GM12878 (cell line): ENCODE results near the gene USB1. TPM values are rescaled to one million over a fixed set of nuclear protein-coding genes. Genes with fewer than 3 reads are reported as not detected.
A peak's percentile ranks its signal among the peaks of the same experiment; 100 is the strongest.

Experiments used
- ATF7 ChIP-seq: fragments of 450-650 bp; IDR thresholded peaks from 2 replicates; pipeline ENCODE4 v1.6.1; 2016; ENCODE audit warnings: low read depth, mild to moderate bottlenecking
- BMI1 ChIP-seq: fragments of 450-650 bp; IDR thresholded peaks from 2 replicates; pipeline ENCODE4 v1.6.1; 2016; ENCODE audit warnings: mild to moderate bottlenecking, moderate library complexity, borderline replicate concordance
- BRCA1 ChIP-seq: IDR thresholded peaks from 2 replicates; pipeline ENCODE4 v1.6.1; 2011; ENCODE audit warnings: low read depth, low read length, improper control_type of control experiment
- CTCF ChIP-seq, 3 experiments: IDR thresholded peaks in 2 of 3; conservative IDR thresholded peaks in 1 of 3; 2 replicates each; pipeline ENCODE4 v1.5.1; 2011; ENCODE audit warnings: low read depth in 3 of 3, low read length in 3 of 3, mild to moderate bottlenecking in 3 of 3, control low read depth in 2 of 3, moderate library complexity in 2 of 3, inconsistent platforms in 1 of 3, mixed read lengths in 1 of 3; ENCODE audit not compliant: control insufficient read depth in 2 of 3, insufficient read depth in 1 of 3; ENCODE audit errors: extremely low read depth in 1 of 3
- E2F4 ChIP-seq: IDR thresholded peaks from 2 replicates; pipeline ENCODE4 v1.6.1; 2012; ENCODE audit warnings: low read depth, low read length, improper control_type of control experiment
- E4F1 ChIP-seq: fragments of 450-650 bp; IDR thresholded peaks from 2 replicates; pipeline ENCODE4 v1.6.1; 2018; ENCODE audit warnings: borderline replicate concordance, mild to moderate bottlenecking; ENCODE audit not compliant: partially characterized antibody
- EP300 ChIP-seq, 2 experiments: fragments of 150-350 bp in 1 of 2; IDR thresholded peaks; 2 replicates each; pipeline ENCODE4 v1.6.1; 2011 to 2012; ENCODE audit warnings: low read depth in 2 of 2, low read length in 2 of 2, borderline replicate concordance in 1 of 2, improper control_type of control experiment in 1 of 2, inconsistent platforms in 1 of 2; ENCODE audit not compliant: control insufficient read depth in 1 of 2
- HCFC1 ChIP-seq: fragments of 150-350 bp; IDR thresholded peaks from 2 replicates; pipeline ENCODE4 v1.6.1; 2014; ENCODE audit warnings: low read length
- KDM1A ChIP-seq: fragments of 200-600 bp; sonication (generic); IDR thresholded peaks from 2 replicates; pipeline ENCODE4 v1.6.1; 2016; ENCODE audit warnings: borderline replicate concordance
- NFYB ChIP-seq: IDR thresholded peaks from 2 replicates; pipeline ENCODE4 v1.6.1; 2011; ENCODE audit warnings: low read depth, mild to moderate bottlenecking, low read length, improper control_type of control experiment, moderate library complexity; ENCODE audit not compliant: insufficient read depth
- NRF1 ChIP-seq: conservative IDR thresholded peaks from 2 replicates; pipeline ENCODE4 v1.6.1; 2011; ENCODE audit warnings: mild to moderate bottlenecking, low read depth, low read length, improper control_type of control experiment
- PRDM15 ChIP-seq: fragments of 450-650 bp; formaldehyde crosslinking; IDR thresholded peaks from 2 replicates; pipeline ENCODE4 v1.4.0; 2020; ENCODE audit warnings: mild to moderate bottlenecking, moderate library complexity
- RCOR1 ChIP-seq: conservative IDR thresholded peaks from 2 replicates; pipeline ENCODE4 v1.6.1; 2012; ENCODE audit warnings: low read depth, low read length, improper control_type of control experiment
- SIN3A ChIP-seq: IDR thresholded peaks from 2 replicates; pipeline ENCODE4 v1.6.1; 2012; ENCODE audit warnings: low read depth, low read length, improper control_type of control experiment
- SMAD1 ChIP-seq: fragments of 450-650 bp; IDR thresholded peaks from 2 replicates; pipeline ENCODE4 v1.6.1; 2018; ENCODE audit warnings: mild to moderate bottlenecking, low read depth; ENCODE audit not compliant: partially characterized antibody
- SMAD5 ChIP-seq: IDR thresholded peaks from 2 replicates; pipeline ENCODE4 v1.6.1; 2016; ENCODE audit warnings: antibody characterized with exemption, low read depth
- SREBF1 ChIP-seq: IDR thresholded peaks from 2 replicates; pipeline ENCODE4 v1.6.1; 2012; ENCODE audit warnings: mild to moderate bottlenecking, low read length
- SRF ChIP-seq, 2 experiments: IDR thresholded peaks; 2 replicates each; pipeline ENCODE4 v1.6.1; 2011; ENCODE audit warnings: low read depth in 2 of 2, low read length in 2 of 2, mild to moderate bottlenecking in 1 of 2, moderate library complexity in 1 of 2
- TCF12 ChIP-seq: IDR thresholded peaks from 2 replicates; pipeline ENCODE4 v1.6.1; 2011; ENCODE audit warnings: low read depth, mild to moderate bottlenecking, low read length
- polyA plus RNA-seq, 11 experiments: library from polyadenylated mRNA; depleted of rRNA in 4 of 11; unstranded in 6 of 11; stranded (reverse) in 5 of 11; fragments of >200 nt; fragmentation: Nextera tagmentation in 4 of 11; fragmentation: Illumina TruSeq in 1 of 11; extraction: Ambion mirVana in 4 of 11; extraction: Trizol in 1 of 11; gene quantifications; 1 replicate in 1 of 11; 2 replicates in 10 of 11; pipeline versions ENCODE4 v1.2.1 to v1.2.3, GENCODE V29; 2011 to 2016; ENCODE audit warnings: inconsistent platforms in 2 of 11, missing spikeins in 2 of 11, low read depth in 1 of 11
- total RNA-seq, 4 experiments: library from RNA; depleted of rRNA in 3 of 4; stranded (reverse); fragments of >200 nt in 3 of 4; fragmentation: Illumina TruSeq in 1 of 4; extraction: Trizol in 1 of 4; gene quantifications; 2 replicates each; pipeline versions ENCODE4 v1.2.1 to v1.2.3, GENCODE V29; 2013 to 2021

Gene USB1
- total and polyA plus RNA-seq, 10 of the 15 experiments (the other 5 are each of a cell fraction or from before 2014, with no cell fraction given) = 7.9 to 72.2 (median 41.6) TPM

- no peak for TF ChIP-seq PRDM15 (CRISPR knock-in tag)
- TF ChIP-seq SIN3A = no peak; the same call in 1 of the 2 replicates
- TF ChIP-seq BRCA1 = no peak
- no peak for TF ChIP-seq SREBF1
- TF ChIP-seq KDM1A = no peak
- TF ChIP-seq SMAD1 = no peak
- TF ChIP-seq HCFC1 = no peak; the same call in 1 of the 2 replicates
- no peak for TF ChIP-seq EP300 (IDR thresholded peaks at IDR 0.05; ENCODE audit: borderline replicate concordance in 1 of 2, control insufficient read depth in 1 of 2, low read depth in 2 of 2, low read length in 2 of 2)
- peak; percentile 42 to 75 (median 57) for TF ChIP-seq CTCF (IDR thresholded peaks at IDR 0.05 in 2 of 3, conservative IDR thresholded peaks at IDR 0.05 in 1 of 3; ENCODE audit: control insufficient read depth in 2 of 3, extremely low read depth in 1 of 3, insufficient read depth in 1 of 3, low read depth in 3 of 3, low read length in 3 of 3)
- TF ChIP-seq TCF12 = 0 out of 2 replicates have a peak, but pooled peaks have one; percentile 42
- no peak for TF ChIP-seq ATF7
- TF ChIP-seq E2F4 = no peak
- peak; percentile 28; the same call in 1 of the 2 replicates for TF ChIP-seq NRF1
- no peak for TF ChIP-seq BMI1
- TF ChIP-seq SRF (IDR thresholded peaks at IDR 0.05; ENCODE audit: low read depth in 2 of 2, low read length in 2 of 2) = 0 out of 4 replicates have a peak, but pooled peaks of 1 of the 2 experiments have one; percentile 10
- peak; percentile 79; the same call in 1 of the 2 replicates for TF ChIP-seq SMAD5
- TF ChIP-seq NFYB = peak; percentile 22; the same call in 1 of the 2 replicates
- no peak for TF ChIP-seq E4F1
- TF ChIP-seq RCOR1 = no peak
Measured at GRCh38 chr16:58000706-58001676, at the start of gene USB1 (continued).
